ENCODE results near the gene RFX7.

- TF ChIP-seq POLR2AphosphoS5 (IDR thresholded peaks at IDR 0.05; ENCODE audit: borderline replicate concordance, low read depth, low read length), result no peak
- no peak for TF ChIP-seq EZH2 (IDR thresholded peaks at IDR 0.05)
- TF ChIP-seq FOXP2 (optimal IDR thresholded peaks at IDR 0.05; ENCODE audit: control extremely low read depth, extremely low read length, insufficient read depth), result no peak
These were observed 117.3 kb downstream of the RFX7 start for GRCh38 chr15:56126409-56126808.

All from SK-N-MC (cell line).